22Rv1 (cell line): ENCODE measurements around the gene NOC3L.

Experiments used
- CTCF ChIP-seq: fragments of 450-650 bp; IDR thresholded peaks from 2 replicates; pipeline ENCODE4 v1.5.1; 2017; ENCODE audit warnings: mild to moderate bottlenecking
- ZFX ChIP-seq: fragments of 450-650 bp; IDR thresholded peaks from 2 replicates; pipeline ENCODE4 v1.6.1; 2017; ENCODE audit warnings: antibody characterized with exemption, borderline replicate concordance

GRCh38 chr10:94320285-94320914, 42.3 kb downstream of the NOC3L start:
- peak; percentile 93 for TF ChIP-seq CTCF
- TF ChIP-seq ZFX, result no peak
